Small intestine (tissue), 7 donors: ENCODE measurements around the gene DNMBP. TPM values are rescaled to one million over a fixed set of nuclear protein-coding genes. Genes with fewer than 3 reads are reported as not detected.
"Not testable (repeated sequence)": the region's sequence is repeated elsewhere in the genome, so short reads cannot be mapped to it uniquely, and the experiment has no call there.

ENCODE experiments used
- DNase-seq, 2 donors: peaks; one replicate each; pipeline versions ENCODE4 v3.0.0 to v3.0.0-alpha.2; 2013
- FAIRE-seq: peaks from 2 replicates; lab custom pipeline; 2012; peaks lifted over from hg19 to GRCh38; lab: Jason Lieb, UNC
- H3K27ac ChIP-seq, 3 donors: one replicate each; pipeline ENCODE4 v1.5.1; 2013; ENCODE audit warnings: low read length in 2 of 3, mild to moderate bottlenecking in 2 of 3, control low read depth in 1 of 3, inconsistent platforms in 1 of 3, low read depth in 1 of 3, moderate library complexity in 1 of 3
- H3K27me3 ChIP-seq, 3 donors: one replicate each; pipeline ENCODE4 v1.6.1; 2013; ENCODE audit warnings: low read length in 3 of 3, inconsistent platforms in 1 of 3; ENCODE audit not compliant: control insufficient read depth in 3 of 3, insufficient read depth in 3 of 3
- H3K36me3 ChIP-seq, 3 donors: one replicate each; pipeline ENCODE4 v1.6.1; 2013; ENCODE audit warnings: low read length in 3 of 3, inconsistent platforms in 1 of 3, low read depth in 1 of 3, mild to moderate bottlenecking in 1 of 3, moderate library complexity in 1 of 3; ENCODE audit not compliant: control insufficient read depth in 3 of 3, insufficient read depth in 2 of 3
- H3K4me1 ChIP-seq, 3 donors: one replicate each; pipeline ENCODE4 v1.6.1; 2013; ENCODE audit warnings: low read length in 2 of 3, inconsistent platforms in 1 of 3, low read depth in 1 of 3, mild to moderate bottlenecking in 1 of 3, moderate library complexity in 1 of 3; ENCODE audit not compliant: control insufficient read depth in 3 of 3, insufficient read depth in 2 of 3
- H3K4me3 ChIP-seq, 3 donors: one replicate each; pipeline ENCODE4 v1.5.1; 2013; ENCODE audit warnings: low read length in 3 of 3, control low read depth in 1 of 3, inconsistent platforms in 1 of 3, low read depth in 1 of 3, mild to moderate bottlenecking in 1 of 3, moderate library complexity in 1 of 3
- H3K9me3 ChIP-seq, 2 donors: one replicate each; pipeline ENCODE4 v1.6.1; 2013; ENCODE audit warnings: low read depth in 1 of 2, low read length in 1 of 2; ENCODE audit not compliant: control insufficient read depth in 2 of 2, insufficient read depth in 1 of 2
- WGBS, 3 donors: extraction: QIAGEN DNeasy Blood & Tissue Kit; methylation state at CpG; one replicate each; pipeline ENCODE4 v1.1.7; 2013; 5-methylcytosine and 5-hydroxymethylcytosine counted together
- polyA plus RNA-seq, 4 donors: library from polyadenylated mRNA; stranded (reverse) in 3 of 4; unstranded in 1 of 4; fragments of 200-250 nt in 3 of 4; fragments of 120-200 nt in 1 of 4; gene quantifications; one replicate each; pipeline versions ENCODE4 v1.2.1 to v1.2.3, GENCODE V29; 2013
- donor health status: healthy with polysubstance abuse.
- donor health status: control.
- donor health status: control.
- donor health status: Bipolar disorder and iron deficiency.
- donor health status: healthy.

DNMBP gene
- polyA plus RNA-seq, 4 donors, result 18.4 to 52.2 (median 28.0) TPM

GRCh38 chr10:99841746-99842145, 168.0 kb downstream of the DNMBP start:
- Histone ChIP-seq H3K27ac (no peak overlapping the region), H3K9me3 (no peaks in the 10 kb centered on the region), H3K4me1 (peaks cover 0 to 3% (median 0%) of the 10 kb centered on the region in 3 donors), H3K27me3 (no peaks in the 10 kb centered on the region), H3K36me3 (peaks cover 0 to 29% (median 1%) of the 10 kb centered on the region in 3 donors), H3K4me3 (no peak overlapping the region)
- FAIRE-seq (no peak), DNase-seq (no peak)
- 89 to 92% (median 90%) methylated on average over 7 of the region's 7 CpGs for WGBS, 3 donors

- 74 to 87% (median 79%) methylated on average over 2 of the region's 2 CpGs for WGBS, 3 donors
- H3K27ac ChIP-seq, result not testable (repeated sequence)
Measured at GRCh38 chr10:99840859-99841258, 168.9 kb downstream of the DNMBP start.

GRCh38 chr10:99836711-99837110, 173.0 kb downstream of the DNMBP start:
- WGBS, 3 donors, result 72 to 96% (median 89%) methylated on average over 2 of the region's 2 CpGs
- no peaks in the 10 kb centered on the region for H3K4me1 ChIP-seq
- no peak overlapping the region for H3K4me3 ChIP-seq
- H3K9me3 ChIP-seq, result no peaks in the 10 kb centered on the region
- H3K36me3 ChIP-seq, result peaks cover 0 to 38% (median 24%) of the 10 kb centered on the region in 3 donors
- FAIRE-seq (no peak), DNase-seq (no peak)
- no peaks in the 10 kb centered on the region for H3K27me3 ChIP-seq
- no peak overlapping the region for H3K27ac ChIP-seq

More at GRCh38 chr10:99840859-99841258, 168.9 kb downstream of the DNMBP start:
- H3K9me3 ChIP-seq, H3K27me3 ChIP-seq, DNase-seq, H3K4me1 ChIP-seq, FAIRE-seq, H3K4me3 ChIP-seq: not testable (repeated sequence)
- peaks cover 0 to 26% (median 6%) of the 10 kb centered on the region in 3 donors for H3K36me3 ChIP-seq

- H3K27ac ChIP-seq, result no peak overlapping the region
- DNase-seq, result no peak
- H3K4me3 ChIP-seq, result no peak overlapping the region
- 92 to 96% (median 95%) methylated on average over 8 of the region's 8 CpGs for WGBS, 3 donors
- no peaks in the 10 kb centered on the region for H3K4me1 ChIP-seq
- peaks cover 0 to 34% (median 24%) of the 10 kb centered on the region in 3 donors for H3K36me3 ChIP-seq
- FAIRE-seq, result no peak
- H3K27me3 ChIP-seq, result no peaks in the 10 kb centered on the region
- no peaks in the 10 kb centered on the region for H3K9me3 ChIP-seq
Measured at GRCh38 chr10:99835947-99836346, 173.8 kb downstream of the DNMBP start.

- DNase-seq (no peak), FAIRE-seq (no peak)
- H3K27me3 ChIP-seq, result no peaks in the 10 kb centered on the region
- 83 to 90% (median 84%) methylated on average over 4 of the region's 4 CpGs for WGBS, 3 donors
- H3K9me3 ChIP-seq, result no peaks in the 10 kb centered on the region
- peaks cover 0 to 40% (median 24%) of the 10 kb centered on the region in 3 donors for H3K36me3 ChIP-seq
- no peak overlapping the region for H3K27ac ChIP-seq
- no peak overlapping the region for H3K4me3 ChIP-seq
- no peaks in the 10 kb centered on the region for H3K4me1 ChIP-seq
Measured at GRCh38 chr10:99834410-99834809, 175.3 kb downstream of the DNMBP start.

- no peak overlapping the region for H3K27ac ChIP-seq
- H3K4me3 ChIP-seq, result no peak overlapping the region
- peaks cover 0 to 43% (median 24%) of the 10 kb centered on the region in 3 donors for H3K36me3 ChIP-seq
- 85 to 95% (median 89%) methylated on average over 2 of the region's 2 CpGs for WGBS, 3 donors
- H3K4me1 ChIP-seq, result no peaks in the 10 kb centered on the region
- peaks cover 0 to 4% of the 10 kb centered on the region in 2 donors for H3K9me3 ChIP-seq
- DNase-seq (no peak), FAIRE-seq (no peak)
- no peaks in the 10 kb centered on the region for H3K27me3 ChIP-seq
Measured at GRCh38 chr10:99832439-99832838, 177.3 kb downstream of the DNMBP start.

GRCh38 chr10:99828464-99828863, 181.3 kb downstream of the DNMBP start:
- no peak for DNase-seq
- WGBS, 3 donors, result 76 to 91% (median 82%) methylated on average over 2 of the region's 2 CpGs
- H3K27ac ChIP-seq, result no peak overlapping the region
- H3K4me1 ChIP-seq, result no peaks in the 10 kb centered on the region
- H3K27me3 ChIP-seq, result no peaks in the 10 kb centered on the region
- no peak overlapping the region for H3K4me3 ChIP-seq
- FAIRE-seq, result no peak
- H3K36me3 ChIP-seq, result peaks cover 0 to 16% (median 12%) of the 10 kb centered on the region in 3 donors
- peaks cover 0 to 4% of the 10 kb centered on the region in 2 donors for H3K9me3 ChIP-seq

GRCh38 chr10:99827936-99828335, 181.8 kb downstream of the DNMBP start:
- no peak for DNase-seq
- Histone ChIP-seq H3K27ac (no peak overlapping the region), H3K9me3 (peaks cover 0 to 4% of the 10 kb centered on the region in 2 donors), H3K4me3 (no peak overlapping the region), H3K27me3 (no peaks in the 10 kb centered on the region), H3K36me3 (peaks cover 0 to 15% (median 7%) of the 10 kb centered on the region in 3 donors), H3K4me1 (no peaks in the 10 kb centered on the region)
- WGBS, 3 donors, result 86 to 95% (median 88%) methylated on average over 3 of the region's 3 CpGs
- FAIRE-seq, result no peak
